SK-N-SH (cell line): ENCODE results near the gene BABAM2. TPM values are rescaled to one million over a fixed set of nuclear protein-coding genes. Genes with fewer than 3 reads are reported as not detected.
A peak's percentile ranks its signal among the peaks of the same experiment; 100 is the strongest.

Source experiments
- CTCF ChIA-PET: fragments of 300-600, 350-600 bp; formaldehyde crosslinking; extraction: SDS; loops from one replicate; lab custom pipeline; 2021; lab: Yijun Ruan, JAX
- POLR2A ChIA-PET: fragments of 350-600 bp; sonication (Branson Sonifier 250); formaldehyde crosslinking; extraction: SDS; loops from one replicate; lab custom pipeline; 2020; ENCODE audit warnings: antibody characterized with exemption, inconsistent platforms; lab: Yijun Ruan, JAX
- DNase-seq: peaks from one replicate; pipeline ENCODE4 v3.0.0; 2012
- H2AFZ ChIP-seq: fragments of 200-600 bp; sonication (generic); 2 replicates; pipeline ENCODE4 v1.8.1; 2016; ENCODE audit warnings: antibody characterized with exemption, mild to moderate bottlenecking, low read depth
- H3F3A ChIP-seq: fragments of 200-600 bp; sonication (generic); replicated peaks from 2 replicates; pipeline ENCODE3; 2016; ENCODE audit warnings: antibody characterized with exemption, mild to moderate bottlenecking; ENCODE audit not compliant: insufficient read depth
- H3K27ac ChIP-seq, 2 experiments: fragments of 200-500 bp in 1 of 2; fragments of 200-600 bp in 1 of 2; sonication (Bioruptor generic) in 1 of 2; sonication (generic), shearing (Covaris generic) in 1 of 2; 2 replicates each; pipeline versions ENCODE4 v1.5.1 to v1.6.1; 2014 to 2016; ENCODE audit warnings: low read depth in 2 of 2, inconsistent platforms in 1 of 2, low read length in 1 of 2, mild to moderate bottlenecking in 1 of 2, mixed read lengths in 1 of 2
- H3K27me3 ChIP-seq: fragments of 200-600 bp; sonication (generic), shearing (Covaris generic); 2 replicates; pipeline ENCODE4 v1.6.1; 2016; ENCODE audit warnings: mixed run types; ENCODE audit not compliant: insufficient read depth
- H3K36me3 ChIP-seq, 2 experiments: fragments of 200-500 bp in 1 of 2; fragments of 200-600 bp in 1 of 2; sonication (Bioruptor generic) in 1 of 2; sonication (generic) in 1 of 2; replicated peaks in 1 of 2; 2 replicates each; pipeline versions ENCODE3 to v1.5.1; 2014 to 2016; ENCODE audit warnings: low read length in 1 of 2, mild to moderate bottlenecking in 1 of 2; ENCODE audit not compliant: insufficient read depth in 2 of 2, control insufficient read depth in 1 of 2
- H3K4me1 ChIP-seq, 2 experiments: fragments of 200-500 bp in 1 of 2; fragments of 200-600 bp in 1 of 2; sonication (Bioruptor generic) in 1 of 2; sonication (generic), shearing (Covaris generic) in 1 of 2; 2 replicates each; pipeline versions ENCODE4 v1.5.1 to v1.6.1; 2014 to 2016; ENCODE audit warnings: low read depth in 1 of 2, low read length in 1 of 2, mixed run types in 1 of 2; ENCODE audit not compliant: insufficient read depth in 2 of 2, control insufficient read depth in 1 of 2
- H3K4me2 ChIP-seq: fragments of 200-600 bp; sonication (generic), shearing (Covaris generic); 2 replicates; pipeline ENCODE4 v1.6.1; 2017; ENCODE audit warnings: mixed run types
- H3K4me3 ChIP-seq, 2 experiments: fragments of 200-500 bp in 1 of 2; fragments of 200-600 bp in 1 of 2; sonication (Bioruptor generic) in 1 of 2; sonication (generic), shearing (Covaris generic) in 1 of 2; 2 replicates each; pipeline versions ENCODE4 v1.5.1 to v1.8.1; 2014 to 2016; ENCODE audit warnings: low read depth in 2 of 2, inconsistent platforms in 1 of 2, low read length in 1 of 2, mild to moderate bottlenecking in 1 of 2, mixed read lengths in 1 of 2, moderate library complexity in 1 of 2
- H3K79me2 ChIP-seq: fragments of 200-600 bp; sonication (generic); 2 replicates; pipeline ENCODE4 v1.8.1; 2017; ENCODE audit warnings: mild to moderate bottlenecking; ENCODE audit not compliant: insufficient read depth
- H3K9ac ChIP-seq: fragments of 200-600 bp; sonication (generic); 2 replicates; pipeline ENCODE4 v1.6.1; 2017; ENCODE audit warnings: mixed run types
- H3K9me2 ChIP-seq: fragments of 200-600 bp; sonication (generic); 2 replicates; pipeline ENCODE4 v1.6.1; 2017; ENCODE audit warnings: mixed run types
- H3K9me3 ChIP-seq: fragments of 200-600 bp; sonication (generic); 2 replicates; pipeline ENCODE4 v1.6.1; 2017; ENCODE audit warnings: mixed run types, mild to moderate bottlenecking, moderate library complexity
- H4K20me1 ChIP-seq: fragments of 200-600 bp; sonication (generic); 2 replicates; pipeline ENCODE4 v1.6.1; 2017; ENCODE audit warnings: mild to moderate bottlenecking, mixed run types; ENCODE audit not compliant: insufficient read depth
- CTCF ChIP-seq: fragments of 200-600 bp; sonication (generic); IDR thresholded peaks from 2 replicates; pipeline ENCODE4 v1.6.1; 2017; ENCODE audit warnings: antibody characterized with exemption, mild to moderate bottlenecking, moderate library complexity
- EP300 ChIP-seq, 2 experiments: IDR thresholded peaks; 2 replicates each; pipeline versions ENCODE4 v1.4.0 to v1.6.1; 2012; ENCODE audit warnings: borderline replicate concordance in 1 of 2, low read depth in 1 of 2, low read length in 1 of 2
- FOXM1 ChIP-seq: IDR thresholded peaks from 2 replicates; pipeline ENCODE4 v1.4.0; 2012; ENCODE audit warnings: low read depth, mild to moderate bottlenecking
- JUND ChIP-seq: IDR thresholded peaks from 2 replicates; pipeline ENCODE4 v1.4.0; 2012
- POLR2AphosphoS5 ChIP-seq: IDR thresholded peaks from 2 replicates; pipeline ENCODE4 v1.6.1; 2012; ENCODE audit warnings: low read depth, low read length
- RAD21 ChIP-seq: IDR thresholded peaks from 2 replicates; pipeline ENCODE4 v1.6.1; 2012; ENCODE audit warnings: mild to moderate bottlenecking, low read length
- RFX5 ChIP-seq: IDR thresholded peaks from 2 replicates; pipeline ENCODE4 v1.6.1; 2012; ENCODE audit warnings: mild to moderate bottlenecking, improper control_type of control experiment, low read length
- SMC3 ChIP-seq: IDR thresholded peaks from 2 replicates; pipeline ENCODE4 v1.6.1; 2012; ENCODE audit warnings: low read depth, low read length, improper control_type of control experiment
- YY1 ChIP-seq: IDR thresholded peaks from 2 replicates; pipeline ENCODE4 v1.4.0; 2012; ENCODE audit warnings: low read depth, mild to moderate bottlenecking
- WGBS: methylation state at CpG from one replicate; pipeline ENCODE4 v1.1.6; 2017; ENCODE audit warnings: low lambda C conversion rate; 5-methylcytosine and 5-hydroxymethylcytosine counted together
- polyA plus RNA-seq, 3 experiments: library from polyadenylated mRNA; depleted of rRNA; stranded (reverse); fragments of >200 nt; gene quantifications; 2 replicates each; pipeline ENCODE4 v1.2.3, GENCODE V29; 2012
- TF ChIP-seq, protein P1 (sequence below): IDR thresholded peaks from 2 replicates; pipeline ENCODE4; 2012
- TF ChIP-seq, protein P2 (sequence below): IDR thresholded peaks from 2 replicates; pipeline ENCODE4 v1.4.0; 2012; ENCODE audit warnings: low read depth
- TF ChIP-seq, protein P3 (sequence below): fragments of 150-350 bp; IDR thresholded peaks from 2 replicates; pipeline ENCODE4 v1.6.1; 2017; ENCODE audit warnings: antibody characterized with exemption, low read length, low read depth, borderline replicate concordance

BABAM2 gene
- polyA plus RNA-seq, 1 of the 3 experiments (the other 2 are of a cell fraction) = 34.0 TPM

GRCh38 chr2:28155086-28155485, 264.6 kb downstream of the BABAM2 start:
- Histone ChIP-seq H3K36me3 (peaks cover 0 to 15% of the 10 kb centered on the region in 2 experiments), H3K79me2 (no peaks in the 10 kb centered on the region), H3K4me1 (no peaks in the 10 kb centered on the region; a peak in 1 of 4 replicates), H3K4me3 (no peak overlapping the region), H3F3A (no peaks in the 10 kb centered on the region), H3K9me3 (peaks cover 14% of the 10 kb centered on the region; the same call in 1 of the 2 replicates), H3K27ac (no peak overlapping the region), H2AFZ (no peak overlapping the region; the same call in 1 of the 2 replicates), H3K4me2 (no peak overlapping the region), H3K9ac (no peak overlapping the region), H3K9me2 (no peaks in the 10 kb centered on the region), H4K20me1 (no peaks in the 10 kb centered on the region), H3K27me3 (no peaks in the 10 kb centered on the region)
- WGBS = 97% methylated on average over 4 of the region's 4 CpGs
- ChIA-PET POLR2A (no interaction called here), CTCF (interaction anchor here (0.8 to 1.7 kb wide), 22 partner anchors 10 to 432 kb away, joined by 3 to 8 read pairs (median 3); partner anchors contain the start of gene FOSL2)
- TF ChIP-seq YY1 = no peak
- TF ChIP-seq JUND = no peak
- TF ChIP-seq POLR2AphosphoS5 = no peak
- TF ChIP-seq RFX5 = no peak
- TF ChIP-seq EP300 (IDR thresholded peaks at IDR 0.05; ENCODE audit: borderline replicate concordance in 1 of 2, low read depth in 1 of 2, low read length in 1 of 2) = no peak
- TF ChIP-seq, protein P1, sequence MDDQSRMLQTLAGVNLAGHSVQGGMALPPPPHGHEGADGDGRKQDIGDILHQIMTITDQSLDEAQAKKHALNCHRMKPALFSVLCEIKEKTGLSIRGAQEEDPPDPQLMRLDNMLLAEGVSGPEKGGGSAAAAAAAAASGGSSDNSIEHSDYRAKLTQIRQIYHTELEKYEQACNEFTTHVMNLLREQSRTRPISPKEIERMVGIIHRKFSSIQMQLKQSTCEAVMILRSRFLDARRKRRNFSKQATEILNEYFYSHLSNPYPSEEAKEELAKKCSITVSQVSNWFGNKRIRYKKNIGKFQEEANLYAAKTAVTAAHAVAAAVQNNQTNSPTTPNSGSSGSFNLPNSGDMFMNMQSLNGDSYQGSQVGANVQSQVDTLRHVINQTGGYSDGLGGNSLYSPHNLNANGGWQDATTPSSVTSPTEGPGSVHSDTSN = no peak
- TF ChIP-seq RAD21 = no peak
- TF ChIP-seq, protein P2, sequence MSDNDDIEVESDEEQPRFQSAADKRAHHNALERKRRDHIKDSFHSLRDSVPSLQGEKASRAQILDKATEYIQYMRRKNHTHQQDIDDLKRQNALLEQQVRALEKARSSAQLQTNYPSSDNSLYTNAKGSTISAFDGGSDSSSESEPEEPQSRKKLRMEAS = no peak
- DNase-seq = no peak

GRCh38 chr2:28155627-28156026, 265.1 kb downstream of the BABAM2 start:
- H3K4me2 ChIP-seq = no peak overlapping the region
- H3K9me3 ChIP-seq = peaks cover 14% of the 10 kb centered on the region; the same call in 1 of the 2 replicates
- no peak overlapping the region for H3K9ac ChIP-seq
- WGBS = 54% methylated on average over 1 of the region's 1 CpG
- no peak overlapping the region for H2AFZ ChIP-seq
- no peak overlapping the region for H3K27ac ChIP-seq
- no peak overlapping the region for H3K4me3 ChIP-seq
- H3K79me2 ChIP-seq = no peaks in the 10 kb centered on the region
- H3K9me2 ChIP-seq = no peaks in the 10 kb centered on the region
- no peaks in the 10 kb centered on the region for H3F3A ChIP-seq
- peaks cover 0 to 15% of the 10 kb centered on the region in 2 experiments for H3K36me3 ChIP-seq
- H3K27me3 ChIP-seq = no peaks in the 10 kb centered on the region
- H3K4me1 ChIP-seq = no peaks in the 10 kb centered on the region; a peak in 1 of 4 replicates
- peak; percentile 44; the same call in 1 of the 2 replicates for TF ChIP-seq SMC3
- TF ChIP-seq CTCF = peak; percentile 77
- TF ChIP-seq, protein P3, sequence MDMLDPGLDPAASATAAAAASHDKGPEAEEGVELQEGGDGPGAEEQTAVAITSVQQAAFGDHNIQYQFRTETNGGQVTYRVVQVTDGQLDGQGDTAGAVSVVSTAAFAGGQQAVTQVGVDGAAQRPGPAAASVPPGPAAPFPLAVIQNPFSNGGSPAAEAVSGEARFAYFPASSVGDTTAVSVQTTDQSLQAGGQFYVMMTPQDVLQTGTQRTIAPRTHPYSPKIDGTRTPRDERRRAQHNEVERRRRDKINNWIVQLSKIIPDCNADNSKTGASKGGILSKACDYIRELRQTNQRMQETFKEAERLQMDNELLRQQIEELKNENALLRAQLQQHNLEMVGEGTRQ = no peak
- peak; percentile 59 for TF ChIP-seq RAD21
- TF ChIP-seq FOXM1 = no peak
- peak; percentile 44 for DNase-seq
- H4K20me1 ChIP-seq = no peaks in the 10 kb centered on the region
- ChIA-PET CTCF (interaction anchor here (0.8 to 1.7 kb wide), 22 partner anchors 9 to 433 kb away, joined by 3 to 8 read pairs (median 3); partner anchors contain the start of gene FOSL2), POLR2A (no interaction called here)
